GM18507 (cell line): Measurements from ENCODE around the gene CABP7.

ENCODE experiments used
- DNase-seq: peaks from one replicate; pipeline ENCODE4 v3.0.0; 2011; ENCODE audit warnings: low read depth; ENCODE audit not compliant: insufficient read length; ENCODE audit errors: extremely low spot score
- FAIRE-seq: peaks from 2 replicates; lab custom pipeline; 2011; peaks lifted over from hg19 to GRCh38; lab: Jason Lieb, UNC

Gene CABP7

DNA sequence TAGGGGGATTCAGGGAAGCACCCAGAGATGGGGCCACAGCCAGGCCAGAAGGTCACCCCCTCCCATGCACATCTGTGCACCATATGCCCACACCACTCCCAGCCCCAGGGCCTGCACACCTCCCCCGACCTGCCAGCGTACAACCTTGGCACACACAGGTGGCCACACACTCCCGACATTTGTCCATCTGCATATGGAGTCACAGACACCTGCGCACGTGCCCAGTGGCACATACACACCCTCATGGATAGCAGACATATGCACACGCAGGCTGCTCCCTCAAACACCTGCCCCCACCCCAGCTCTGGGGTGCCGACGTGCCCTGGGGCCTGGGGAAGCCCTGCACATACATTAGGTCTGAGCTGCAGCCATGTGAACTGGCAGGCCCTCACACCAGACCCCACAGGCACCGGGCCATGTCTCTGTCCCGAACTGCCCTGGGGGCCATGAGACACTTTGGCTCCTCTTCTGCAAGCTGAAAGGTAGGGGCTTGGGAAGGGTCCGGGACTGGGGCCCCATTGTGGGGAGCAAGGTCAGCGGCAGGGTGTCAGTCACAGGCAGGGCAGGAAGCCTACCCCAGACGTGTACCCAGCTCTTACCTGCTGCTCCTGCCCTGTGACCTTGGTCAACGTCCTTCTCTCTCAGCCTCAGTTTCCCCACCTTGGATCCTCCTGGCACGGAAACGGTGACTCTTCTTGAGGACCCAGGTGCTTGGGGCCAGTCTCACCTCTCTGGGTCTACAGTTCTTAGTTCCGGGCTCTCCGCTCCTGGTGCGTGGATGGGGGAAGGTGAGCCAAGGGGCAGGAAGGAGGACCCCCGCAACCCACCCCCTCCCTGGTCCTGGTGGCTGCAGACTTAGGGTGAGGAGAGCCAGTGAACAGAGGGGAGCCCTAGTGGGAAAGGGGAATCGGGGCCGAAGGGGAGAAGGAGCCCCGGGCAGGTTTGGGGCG, 579 bp upstream of the CABP7 start:
- FAIRE-seq (no peak), DNase-seq (no peak)

DNA sequence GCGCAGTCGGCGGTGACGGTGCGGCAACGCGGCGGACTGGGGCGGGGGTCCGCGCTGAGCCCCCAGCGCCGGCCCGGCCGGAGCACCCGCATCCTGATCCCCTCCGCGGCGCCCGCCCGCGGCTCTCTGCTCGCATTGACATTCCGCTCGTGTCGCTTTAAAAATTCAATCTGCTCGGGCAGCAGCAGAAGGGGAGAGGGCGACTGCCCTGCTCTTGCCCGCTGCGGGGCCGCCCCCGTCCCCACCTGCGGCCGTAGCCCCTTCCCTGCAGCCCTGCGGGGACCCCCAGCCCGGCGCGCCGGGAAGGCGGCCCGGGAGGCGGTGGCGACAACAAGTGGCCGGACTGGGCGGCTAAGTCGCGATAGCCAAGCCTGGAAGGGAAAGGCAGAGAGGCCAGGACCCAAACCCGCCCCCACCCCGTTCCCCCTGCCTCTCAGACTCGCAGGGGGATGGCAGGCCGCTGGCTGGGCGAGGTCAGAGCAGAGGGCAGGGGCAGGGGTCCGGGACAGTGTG, 1.1 kb downstream of the CABP7 start:
- FAIRE-seq: no peak
- DNase-seq: no peak

DNA sequence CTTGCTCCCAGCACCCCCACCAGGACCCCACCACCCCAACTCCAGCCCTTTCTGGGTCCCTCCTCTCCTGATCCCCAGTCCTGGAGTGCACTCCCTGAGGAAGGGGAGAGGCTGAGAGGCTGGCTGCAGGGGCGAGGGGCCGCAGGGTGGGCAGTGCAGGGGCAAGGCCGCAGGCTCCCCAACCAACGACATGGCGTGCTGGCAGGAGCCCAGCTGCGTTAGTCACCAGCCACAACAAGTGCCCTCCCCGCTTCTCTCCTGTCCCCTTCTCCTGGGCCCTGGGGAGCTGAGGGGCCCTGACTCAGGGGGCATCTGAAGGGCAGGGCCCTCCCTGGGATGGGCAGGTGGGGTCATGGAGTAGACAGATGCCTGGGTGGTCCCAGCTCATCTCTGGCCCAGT, 2.3 kb downstream of the CABP7 start:
- FAIRE-seq: no peak

DNA sequence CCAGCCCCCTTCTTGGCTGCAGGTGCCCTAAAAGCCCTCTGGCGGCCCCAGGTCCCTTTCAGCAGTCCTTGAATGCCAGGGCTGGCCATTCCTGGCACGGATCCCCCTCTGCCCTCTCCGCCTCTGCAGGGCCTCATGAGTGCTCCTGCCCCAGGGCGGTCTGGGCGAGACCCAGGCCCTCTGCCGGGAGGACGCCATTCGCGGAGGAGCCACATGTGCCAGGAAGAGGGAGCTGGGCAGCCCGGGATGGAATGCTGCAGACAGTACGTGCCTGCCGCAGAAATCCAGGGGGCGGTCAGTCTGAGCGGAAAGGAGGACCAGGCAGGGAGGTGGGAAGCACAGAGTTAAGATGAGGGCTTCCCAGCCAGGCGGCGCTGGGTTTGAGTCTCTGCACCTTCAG, 2.8 kb downstream of the CABP7 start:
- FAIRE-seq (no peak), DNase-seq (no peak)

More for the DNA sequence above, 2.3 kb downstream of the CABP7 start:
- DNase-seq: no peak

DNA sequence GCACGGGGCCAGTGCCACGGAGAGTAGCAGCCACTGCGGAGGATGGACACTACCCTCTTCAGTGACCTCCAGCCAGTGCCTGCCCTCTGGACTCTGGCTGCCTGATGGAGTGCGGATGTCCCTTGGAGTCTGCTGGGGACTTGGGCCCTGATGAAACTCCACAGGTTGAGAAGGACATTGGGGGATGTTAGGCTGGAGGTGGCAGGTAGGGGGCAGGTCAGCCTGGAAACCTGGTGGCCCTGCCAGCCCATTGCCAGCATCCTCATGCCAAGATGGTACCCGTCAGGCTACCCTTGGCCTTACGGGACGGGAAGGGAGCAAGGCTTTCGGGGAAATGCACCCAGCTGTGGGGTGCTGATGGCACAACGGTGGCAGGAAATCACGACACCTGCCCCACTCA, 4.0 kb downstream of the CABP7 start:
- FAIRE-seq (no peak), DNase-seq (no peak)

DNA sequence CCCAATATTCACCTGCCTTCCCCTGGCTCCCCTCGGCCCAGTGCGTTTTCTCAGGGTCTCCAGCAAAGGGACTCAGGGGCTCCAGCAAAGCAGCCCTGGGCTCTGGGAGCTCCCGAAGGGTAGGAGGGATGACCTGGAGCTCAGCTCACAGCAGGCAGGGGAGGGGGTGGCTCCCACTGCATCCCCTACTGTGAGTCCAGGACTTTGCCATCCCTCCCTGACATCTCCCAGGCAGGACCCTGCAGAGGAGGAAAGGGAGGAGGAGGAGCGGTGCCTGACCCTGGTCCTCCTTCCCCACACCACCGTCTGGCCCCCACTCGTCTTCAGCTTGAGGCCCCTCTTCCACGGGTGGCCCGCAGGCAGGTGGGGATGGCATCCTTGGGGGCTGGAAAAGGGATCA, 5.0 kb downstream of the CABP7 start:
- DNase-seq (no peak), FAIRE-seq (no peak)

DNA sequence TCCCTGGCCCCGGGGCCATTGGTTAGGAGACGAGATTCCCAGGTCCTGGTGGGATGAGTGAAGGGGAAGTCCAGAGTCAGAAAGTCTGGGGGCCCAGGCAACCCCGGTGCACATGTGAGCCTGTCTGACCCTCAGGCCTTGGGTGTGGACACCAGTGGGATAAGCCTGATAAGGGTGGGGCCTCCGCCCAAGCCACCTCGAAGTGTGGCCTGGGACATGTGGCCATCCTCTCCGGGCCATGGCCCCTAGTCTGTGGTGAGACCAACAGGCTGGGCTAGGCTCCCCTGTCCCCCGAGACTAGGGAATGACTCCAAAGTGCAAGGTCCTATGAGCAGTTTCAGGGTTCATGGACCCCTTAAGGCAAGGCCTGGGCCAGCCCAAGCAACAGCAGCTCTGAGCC, 6.3 kb downstream of the CABP7 start:
- DNase-seq (no peak), FAIRE-seq (no peak)

DNA sequence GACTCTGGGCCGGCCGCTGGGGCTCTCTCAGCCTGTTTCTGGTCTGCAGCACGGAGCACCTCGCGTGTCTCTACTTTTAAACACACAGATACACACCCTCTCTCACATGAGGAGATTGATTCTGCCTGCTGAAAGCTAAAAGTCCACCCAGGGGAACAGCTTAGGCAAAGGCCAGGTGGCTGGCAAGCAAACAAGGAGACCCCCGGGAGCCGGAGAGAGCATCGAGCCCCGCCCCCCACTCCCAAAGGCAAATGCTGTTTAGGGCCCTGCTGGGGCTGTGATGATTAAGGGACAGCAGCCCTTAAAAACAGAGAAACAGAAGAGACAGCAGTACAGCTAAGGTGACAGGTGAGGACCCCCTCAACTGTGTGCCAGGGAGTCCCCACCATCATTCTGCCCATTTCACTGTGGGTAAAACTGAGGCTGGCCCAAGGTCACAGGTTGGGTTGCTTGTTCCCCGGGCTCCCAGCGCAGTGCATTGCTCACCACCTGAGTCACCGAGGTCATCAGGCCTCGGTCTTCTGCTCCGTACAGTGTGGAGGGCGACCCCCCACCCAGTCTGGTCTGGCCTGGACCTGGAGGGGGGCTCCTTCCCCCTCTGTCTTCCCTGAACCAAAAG, 6.8 kb downstream of the CABP7 start:
- FAIRE-seq (no peak), DNase-seq (no peak)

DNA sequence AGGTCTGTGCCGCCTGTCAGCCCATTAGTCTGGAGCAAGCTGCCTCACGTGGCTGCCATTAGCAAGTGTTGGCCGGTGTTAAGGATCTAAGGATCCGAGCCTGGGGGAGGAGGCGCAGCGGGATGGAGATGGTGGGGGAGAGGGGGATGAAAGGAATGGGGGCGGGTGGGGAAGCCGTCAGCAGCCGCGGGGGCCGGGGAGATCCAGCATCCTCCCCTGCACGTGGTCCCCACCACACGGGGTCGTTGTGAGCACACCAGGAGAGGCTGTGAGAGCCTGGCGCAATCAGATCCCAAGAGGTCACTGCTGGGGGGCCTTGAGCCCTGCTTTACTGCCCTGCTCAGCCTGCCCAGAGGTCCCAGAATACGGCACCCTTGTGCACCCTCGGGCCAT, 7.3 kb downstream of the CABP7 start:
- FAIRE-seq (no peak), DNase-seq (peak; percentile 32)

DNA sequence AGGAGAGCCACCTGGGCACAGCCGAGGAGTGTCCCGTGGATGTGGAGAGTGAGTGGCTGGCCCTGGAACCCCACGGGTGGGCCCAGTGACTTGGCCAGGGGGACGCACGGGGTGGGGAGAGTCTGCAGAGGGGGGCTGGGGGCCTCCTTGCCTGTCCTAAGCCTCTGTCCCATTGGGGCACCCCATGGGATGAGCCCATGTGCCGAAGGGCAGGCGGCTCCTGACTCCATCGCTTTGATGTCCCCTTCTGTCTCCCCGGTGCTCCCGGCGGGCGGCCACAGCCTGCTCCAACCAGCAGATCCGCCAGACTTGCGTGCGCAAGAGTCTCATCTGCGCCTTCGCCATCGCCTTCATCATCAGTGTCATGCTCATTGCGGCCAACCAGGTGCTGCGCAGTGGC, 9.4 kb downstream of the CABP7 start:
- FAIRE-seq: no peak
- DNase-seq: no peak

DNA sequence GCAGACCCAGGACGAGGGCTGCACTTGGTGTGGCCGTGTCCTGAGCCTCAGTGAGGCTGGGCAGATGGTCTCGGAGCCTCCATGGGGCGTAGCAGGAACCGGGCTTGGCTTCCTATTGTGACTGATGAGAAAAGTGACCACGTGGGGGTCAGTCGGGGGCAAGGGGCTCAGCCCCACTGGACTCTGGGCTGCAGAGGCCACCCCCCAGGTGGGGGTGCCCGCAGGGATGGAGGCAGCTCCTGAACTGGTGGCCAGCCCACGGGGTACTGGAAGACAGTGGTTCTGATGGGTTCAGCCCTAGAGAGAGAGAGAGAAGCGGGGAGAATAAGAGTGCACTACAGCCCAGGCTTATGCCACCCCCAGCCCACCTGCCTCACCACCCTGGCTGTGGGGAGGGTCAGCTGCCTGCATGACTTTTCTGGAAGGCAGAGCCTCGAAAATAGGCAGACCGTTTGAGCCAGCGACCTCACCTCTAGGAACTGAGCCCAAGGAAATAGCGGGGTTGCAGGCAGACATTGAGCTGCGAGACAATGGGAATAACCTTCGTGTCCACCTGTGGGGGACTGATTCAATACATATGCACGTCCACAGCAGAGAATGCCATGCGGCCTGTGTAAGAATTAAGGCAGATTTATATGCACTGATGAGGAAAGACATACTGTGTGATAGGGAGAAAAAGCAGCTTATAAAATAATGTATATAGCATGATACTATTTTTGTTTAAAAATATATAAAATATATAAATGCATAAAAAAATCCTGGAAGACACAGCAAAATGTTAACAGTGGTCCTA, 11.5 kb downstream of the CABP7 start:
- FAIRE-seq (no peak), DNase-seq (no peak)

DNA sequence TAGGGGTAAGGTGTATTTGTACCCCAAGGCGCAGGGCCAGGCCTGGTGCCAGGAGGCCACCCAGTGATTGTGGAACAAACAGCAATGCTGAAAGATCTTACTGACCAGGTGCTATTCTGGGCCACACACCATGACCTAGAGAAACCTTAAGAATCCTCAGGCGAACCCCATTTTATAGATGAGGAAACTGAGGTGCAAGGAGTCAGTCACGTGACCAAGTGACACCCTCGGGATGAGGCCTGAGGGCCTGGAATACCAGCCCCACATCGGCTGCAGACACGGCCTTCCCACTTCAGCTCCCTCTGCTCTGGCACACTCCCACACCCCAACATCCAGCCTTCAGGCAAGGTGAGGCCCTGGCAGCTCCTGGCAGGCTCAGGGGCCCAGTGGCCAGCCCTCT, 13.1 kb downstream of the CABP7 start:
- DNase-seq (no peak), FAIRE-seq (no peak)

DNA sequence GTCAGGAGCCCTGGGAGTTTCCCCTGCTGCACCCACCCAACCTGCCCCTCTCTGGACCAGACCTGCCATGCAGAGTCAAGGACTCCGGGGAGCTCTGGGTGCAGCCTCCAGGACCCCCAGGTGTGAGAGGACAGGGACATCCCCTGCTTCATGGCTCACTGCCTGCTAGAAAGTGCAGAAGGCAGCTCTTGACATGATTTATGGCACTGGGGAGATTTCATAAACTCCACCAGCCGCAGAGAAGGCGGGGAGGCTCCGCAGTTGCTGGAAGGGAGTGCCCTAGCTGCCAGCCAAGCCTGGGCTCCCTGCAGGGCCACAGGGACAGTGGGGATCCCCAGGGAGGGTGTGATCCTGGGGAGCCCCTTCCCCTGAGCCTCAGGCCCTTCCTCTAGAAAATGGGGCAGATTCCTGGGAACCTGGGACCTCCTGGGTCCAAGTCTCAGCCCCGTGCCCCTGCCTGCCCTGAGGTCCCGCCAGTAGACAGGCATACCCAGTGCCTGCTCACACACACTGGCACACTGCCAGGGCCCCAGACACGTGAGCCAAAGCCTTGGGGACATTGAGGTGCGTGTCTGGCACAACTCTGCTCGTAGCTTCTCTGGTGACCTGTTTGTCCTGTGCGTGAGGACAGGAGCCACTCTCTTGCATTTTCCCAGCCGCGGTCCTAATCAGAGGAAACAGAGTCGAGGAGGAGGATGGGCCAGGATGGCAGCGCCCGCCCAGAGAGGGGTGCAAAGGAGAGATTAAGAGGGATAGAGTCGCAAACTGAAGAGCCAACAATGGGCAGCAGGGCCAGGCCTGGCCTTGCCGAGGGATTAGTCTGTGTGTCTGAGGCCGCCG, 13.8 kb downstream of the CABP7 start:
- no peak for FAIRE-seq
- DNase-seq: no peak

DNA sequence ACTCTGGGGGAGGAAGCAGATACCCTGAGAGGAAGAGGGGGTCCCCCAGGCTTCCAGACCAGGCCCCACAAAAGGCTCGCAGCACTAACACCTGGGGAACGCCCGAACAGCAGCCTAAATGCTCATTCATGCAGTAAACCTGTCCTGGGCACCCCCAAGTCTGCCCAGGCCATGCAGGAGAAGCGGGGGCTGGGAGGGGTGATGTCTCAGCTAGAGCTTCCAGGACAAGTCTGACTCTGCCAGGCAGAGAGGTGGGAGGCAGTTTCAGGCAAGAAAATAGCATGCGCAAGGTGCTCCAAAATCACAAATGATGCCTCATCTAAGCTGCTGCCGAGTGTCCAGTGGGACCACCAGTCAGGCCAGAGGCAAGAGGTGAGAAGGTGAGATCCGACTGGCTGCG, 14.6 kb downstream of the CABP7 start:
- FAIRE-seq (no peak), DNase-seq (no peak)

DNA sequence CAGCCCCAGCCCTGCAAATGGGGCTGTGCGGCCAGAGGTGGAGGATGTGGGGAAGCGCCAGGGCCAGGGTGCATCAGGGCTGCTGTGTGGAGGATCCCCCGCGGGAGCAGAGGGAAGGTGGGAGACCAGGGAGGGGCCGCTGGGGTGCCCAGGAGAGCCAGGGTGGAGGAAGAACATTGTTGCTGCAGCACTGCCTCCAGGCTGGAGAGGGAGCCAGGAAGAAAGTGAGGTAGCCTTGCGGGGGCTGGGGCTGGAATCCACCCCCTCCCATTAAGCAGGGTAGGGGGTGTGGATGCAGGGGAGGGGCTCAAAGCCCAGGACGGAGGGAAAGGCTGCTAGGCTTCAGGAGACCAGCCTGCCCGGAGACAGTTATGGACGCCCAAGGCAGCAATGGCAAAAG, 15.0 kb downstream of the CABP7 start:
- FAIRE-seq (no peak), DNase-seq (no peak)

DNA sequence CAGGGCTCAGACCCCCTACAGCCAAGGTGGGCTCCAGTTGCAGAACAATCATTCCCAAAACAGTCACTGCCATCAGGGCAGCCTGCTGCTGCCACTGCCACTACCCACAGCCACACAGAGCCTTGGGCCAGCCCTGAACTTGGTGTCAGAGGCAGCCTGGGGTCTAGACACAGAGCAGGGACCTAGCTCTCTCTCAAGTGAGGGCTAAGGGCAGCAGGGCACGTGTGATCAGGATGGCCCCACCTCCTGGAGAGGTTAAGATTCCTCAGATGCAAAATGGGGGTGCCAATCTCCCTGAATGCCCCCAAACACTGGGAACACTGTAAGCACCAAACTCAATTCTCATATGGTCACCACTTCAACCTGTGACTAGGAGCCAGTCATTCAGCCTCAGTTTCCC, 15.6 kb downstream of the CABP7 start:
- FAIRE-seq: no peak

DNA sequence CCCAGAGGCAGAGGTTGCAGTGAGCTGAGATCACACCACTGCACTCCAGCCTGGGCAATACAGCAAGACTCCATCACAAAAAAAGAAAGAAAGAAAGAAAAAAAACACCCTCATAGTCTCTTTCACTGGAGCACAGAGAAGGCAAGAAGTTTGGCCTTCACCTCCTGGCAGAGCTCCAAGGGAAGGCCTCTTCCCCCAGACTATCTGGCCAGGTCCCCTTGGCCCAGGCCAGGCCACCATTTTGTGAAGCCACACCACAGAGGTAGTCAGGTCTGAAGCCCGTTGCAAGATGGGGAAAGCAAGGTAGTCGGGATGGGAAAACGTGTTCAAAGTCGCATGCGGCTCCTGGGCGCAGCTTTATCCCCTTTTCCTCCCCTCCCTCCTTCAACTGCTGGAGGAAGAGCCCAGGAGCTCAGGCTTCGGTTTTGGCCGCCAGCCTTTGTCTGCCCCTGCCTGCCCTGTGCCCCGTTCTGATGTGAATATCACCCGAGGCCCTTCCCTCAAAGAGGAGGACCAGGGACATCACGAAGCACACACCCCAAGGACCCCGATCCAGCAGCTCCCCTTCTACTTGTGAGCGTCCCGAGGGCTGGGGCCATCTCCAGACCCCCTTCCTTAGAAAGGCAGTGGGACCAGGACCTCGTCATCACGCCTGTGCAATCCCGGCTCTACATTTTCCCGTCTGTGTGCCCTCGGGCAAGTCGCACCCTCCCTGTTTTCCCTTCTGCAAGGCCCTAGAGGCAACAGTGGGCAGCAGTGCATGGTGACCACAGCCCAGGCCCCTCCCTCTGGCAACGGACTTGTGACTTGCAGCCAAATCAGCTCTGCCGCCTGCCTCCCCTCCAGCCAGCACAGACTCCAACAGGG, 17.7 kb downstream of the CABP7 start:
- DNase-seq (no peak), FAIRE-seq (no peak)

More for the DNA sequence above, 15.6 kb downstream of the CABP7 start:
- no peak for DNase-seq

DNA sequence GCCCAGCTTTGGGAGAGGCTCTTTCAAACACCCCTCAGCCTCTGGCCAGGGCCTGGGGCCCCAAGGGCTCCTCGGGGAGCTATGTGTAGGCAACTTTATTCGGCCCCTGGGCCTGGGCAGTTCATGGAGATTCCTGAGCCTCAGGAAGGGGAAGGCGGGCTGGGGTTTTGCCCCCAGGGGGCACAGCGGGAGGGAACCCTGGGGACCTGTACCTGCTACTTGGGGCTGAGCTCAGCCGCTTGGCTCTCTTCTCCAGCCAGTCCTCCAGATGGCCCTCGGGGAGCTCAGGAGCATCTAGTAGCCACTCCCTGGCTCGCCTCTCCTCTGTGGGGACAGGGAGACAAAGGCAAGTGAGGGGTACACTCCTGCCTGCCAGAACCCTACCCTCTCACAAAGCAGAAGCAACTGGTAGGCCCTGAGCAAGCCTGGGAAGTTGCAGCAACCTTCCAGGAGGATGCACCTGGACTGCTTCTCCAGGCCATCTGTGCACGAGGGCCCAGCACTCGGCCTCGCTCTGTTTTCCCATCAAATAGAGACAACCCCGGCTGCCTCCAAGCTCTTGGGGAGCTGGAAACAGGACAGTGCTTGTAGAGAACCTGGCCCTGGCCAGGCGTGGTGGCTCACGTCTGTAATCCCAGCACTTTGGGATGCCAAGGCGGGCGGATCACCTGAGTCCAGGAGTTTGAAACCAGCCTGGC, 18.5 kb downstream of the CABP7 start:
- no peak for DNase-seq
- FAIRE-seq: no peak
